GM18507 (cell line): Measurements from ENCODE around the gene PIK3C3.

ENCODE experiments used
- DNase-seq: peaks from one replicate; pipeline ENCODE4 v3.0.0; 2011; ENCODE audit warnings: low read depth; ENCODE audit not compliant: insufficient read length; ENCODE audit errors: extremely low spot score
- FAIRE-seq: peaks from 2 replicates; lab custom pipeline; 2011; peaks lifted over from hg19 to GRCh38; lab: Jason Lieb, UNC

Gene PIK3C3

GRCh38 chr18:42052122-42052708 lies 97.2 kb downstream of the PIK3C3 start:
- FAIRE-seq (no peak), DNase-seq (no peak)

DNA sequence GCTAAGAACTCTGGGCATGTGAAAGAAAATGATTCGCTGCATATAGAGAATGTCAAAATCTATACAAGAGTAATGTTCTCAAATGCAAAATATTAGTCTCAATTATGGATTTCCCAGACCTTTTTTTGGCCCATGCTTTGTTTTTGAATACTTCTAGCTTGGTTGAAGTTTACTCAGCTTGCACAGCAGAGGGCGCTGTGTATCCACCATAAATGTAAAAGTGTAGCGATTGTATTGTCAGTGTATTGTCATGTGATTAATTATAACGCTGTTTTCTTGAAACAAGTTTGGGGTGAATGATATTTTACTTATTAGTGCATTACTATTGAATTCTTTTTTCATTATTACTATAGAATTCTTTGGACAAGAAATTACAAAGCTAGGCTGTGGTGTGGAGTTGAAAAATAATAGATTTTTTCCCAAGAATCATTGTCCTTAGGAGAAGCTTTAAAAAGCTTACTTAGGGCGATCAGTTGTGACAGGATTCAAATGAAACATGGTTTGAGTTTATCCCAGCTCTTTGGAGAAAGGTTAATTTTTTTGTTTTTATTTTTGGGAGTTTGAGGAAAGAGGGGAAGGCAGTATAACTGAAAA lies 98.3 kb downstream of the PIK3C3 start:
- peak; percentile 76 for FAIRE-seq
- DNase-seq = no peak

GRCh38 chr18:42064109-42064508 lies 109.1 kb downstream of the PIK3C3 start:
- DNase-seq = no peak

GRCh38 chr18:42067518-42067917 lies 112.5 kb downstream of the PIK3C3 start:
- no peak for DNase-seq
- no peak for FAIRE-seq

More at GRCh38 chr18:42064109-42064508, 109.1 kb downstream of the PIK3C3 start:
- no peak for FAIRE-seq

- FAIRE-seq (no peak), DNase-seq (no peak)
Measured at GRCh38 chr18:42068030-42068429, 113.0 kb downstream of the PIK3C3 start.

GRCh38 chr18:42069036-42069435 lies 114.0 kb downstream of the PIK3C3 start:
- FAIRE-seq (no peak), DNase-seq (no peak)

DNA sequence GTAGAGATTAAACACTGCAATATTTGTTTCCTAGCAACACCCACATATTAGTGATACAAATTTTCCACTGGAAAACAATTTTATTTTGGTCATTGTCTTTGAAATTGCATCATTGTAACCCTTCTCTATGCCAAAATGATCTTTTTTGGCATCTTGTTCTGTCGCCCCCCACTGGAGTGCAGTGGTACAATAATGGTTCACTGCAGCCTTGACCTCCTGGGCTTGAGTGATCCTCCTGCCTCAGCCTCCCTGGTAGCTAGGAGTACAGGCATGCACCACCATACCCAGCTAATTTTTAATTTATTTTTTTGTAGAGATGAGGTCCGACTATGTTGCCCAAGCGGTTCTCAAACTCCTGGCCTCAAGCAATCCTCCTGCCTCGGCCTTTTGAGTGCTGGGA lies 117.4 kb downstream of the PIK3C3 start:
- no peak for DNase-seq
- no peak for FAIRE-seq

DNA sequence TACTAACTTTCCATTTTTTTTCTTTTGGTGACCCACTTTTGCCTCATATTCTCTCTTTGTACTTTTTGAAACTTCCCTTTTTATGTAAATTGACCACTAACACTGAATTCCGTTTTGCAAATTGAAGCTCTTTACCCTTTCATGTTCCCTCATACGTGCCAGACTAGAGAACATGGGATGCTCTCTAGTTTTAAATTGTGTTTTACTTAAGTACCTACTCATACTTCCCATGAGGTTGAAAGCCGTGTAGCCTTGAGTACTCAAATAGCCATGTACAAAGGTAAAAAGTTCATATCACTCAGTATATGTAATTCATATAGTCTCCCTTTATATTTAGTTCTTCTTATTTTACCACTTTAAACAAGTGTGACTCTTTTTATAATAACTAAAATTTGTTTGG lies 119.7 kb downstream of the PIK3C3 start:
- no peak for DNase-seq
- FAIRE-seq = no peak

GRCh38 chr18:42078711-42079110 lies 123.7 kb downstream of the PIK3C3 start:
- FAIRE-seq (peak; percentile 26), DNase-seq (no peak)

GRCh38 chr18:42080340-42080739 lies 125.3 kb downstream of the PIK3C3 start:
- DNase-seq (no peak), FAIRE-seq (no peak)

DNA sequence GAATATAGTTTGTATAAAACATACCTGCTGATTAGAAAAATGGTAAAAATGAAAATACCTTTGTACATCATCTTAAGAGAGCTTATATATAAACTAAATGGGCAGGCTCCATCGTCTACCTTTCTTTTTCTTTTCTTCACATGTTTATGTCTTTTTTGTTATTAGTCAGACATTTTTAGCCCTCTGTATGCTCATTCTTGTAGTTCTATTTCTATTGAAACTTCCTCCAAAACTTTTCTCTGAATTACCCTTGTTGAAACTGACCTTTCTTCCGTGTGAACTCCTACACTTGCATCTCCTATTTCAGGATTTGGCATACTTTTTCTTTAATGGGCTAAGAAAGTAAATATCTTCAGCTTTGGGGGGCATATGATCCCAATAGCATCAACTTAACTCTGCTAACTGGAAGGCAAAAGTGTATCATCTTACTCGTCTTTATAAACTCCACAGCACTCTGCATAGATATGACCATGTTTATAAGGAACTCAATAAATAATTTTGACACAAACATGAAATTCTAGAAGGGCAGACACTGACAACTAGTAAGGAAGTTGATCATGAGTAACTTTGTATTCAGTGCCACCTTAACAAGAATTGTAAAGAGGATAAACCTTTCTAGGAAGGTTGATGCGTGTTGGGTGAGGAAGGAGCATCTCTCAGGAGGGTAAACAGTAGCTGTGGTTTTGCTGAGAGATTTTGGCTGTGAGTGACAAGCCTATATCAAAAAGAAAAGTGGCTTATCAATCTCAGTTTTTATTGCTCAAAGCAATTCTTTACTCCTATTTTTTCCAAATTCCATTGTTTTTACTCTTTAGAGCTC lies 127.6 kb downstream of the PIK3C3 start:
- FAIRE-seq = no peak
- no peak for DNase-seq

DNA sequence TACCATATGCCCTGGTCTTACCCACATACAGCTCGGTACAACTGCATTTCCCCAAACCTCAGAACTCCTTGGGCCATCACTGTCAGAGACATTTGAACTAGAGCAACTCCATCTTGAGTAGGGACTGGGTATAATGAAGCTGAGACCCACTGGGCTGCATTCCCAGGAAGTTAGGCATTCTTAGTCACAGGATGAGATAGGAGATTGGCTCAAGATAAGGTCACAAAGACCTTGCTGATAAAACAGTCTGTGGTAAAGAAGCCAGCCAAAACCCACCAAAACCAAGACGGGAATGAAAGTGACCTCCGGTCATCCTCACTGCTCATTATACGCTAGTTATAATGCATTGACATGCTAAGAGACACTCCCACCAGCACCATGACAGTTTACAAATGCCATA lies 131.3 kb downstream of the PIK3C3 start:
- DNase-seq (no peak), FAIRE-seq (peak; percentile 50)

- FAIRE-seq (no peak), DNase-seq (no peak)
Measured at GRCh38 chr18:42087235-42087634, 132.2 kb downstream of the PIK3C3 start.

- no peak for DNase-seq
- no peak for FAIRE-seq
Measured at GRCh38 chr18:42087876-42088275, 132.8 kb downstream of the PIK3C3 start.

GRCh38 chr18:42092848-42093247 lies 137.8 kb downstream of the PIK3C3 start:
- no peak for DNase-seq
- FAIRE-seq = no peak

- DNase-seq (no peak), FAIRE-seq (no peak)
Measured at GRCh38 chr18:42094875-42095274, 139.8 kb downstream of the PIK3C3 start.

- FAIRE-seq (no peak), DNase-seq (no peak)
Measured at GRCh38 chr18:42095732-42096377, 140.8 kb downstream of the PIK3C3 start.

GRCh38 chr18:42100248-42100647 lies 145.2 kb downstream of the PIK3C3 start:
- no peak for FAIRE-seq

GRCh38 chr18:42100911-42101310 lies 145.9 kb downstream of the PIK3C3 start:
- DNase-seq (no peak), FAIRE-seq (no peak)

More at GRCh38 chr18:42100248-42100647, 145.2 kb downstream of the PIK3C3 start:
- no peak for DNase-seq

- FAIRE-seq = no peak
- no peak for DNase-seq
Measured at GRCh38 chr18:42105394-42105793, 150.4 kb downstream of the PIK3C3 start.
